Measurements from ENCODE around the gene STK17A.
"Not testable (repeated sequence)": the region's sequence is repeated elsewhere in the genome, so short reads cannot be mapped to it uniquely, and the experiment has no call there.

Gene STK17A

GRCh38 chr7:43602256-43602655 is 19.3 kb downstream of the STK17A start:
- DNase-seq = no peak

GRCh38 chr7:43604251-43604650 is 21.3 kb downstream of the STK17A start:
- DNase-seq = no peak

- DNase-seq = no peak
These were observed 26.2 kb downstream of the STK17A start for GRCh38 chr7:43609097-43609496.

- DNase-seq = no peak
These were observed 29.2 kb downstream of the STK17A start for GRCh38 chr7:43612128-43612527.

GRCh38 chr7:43612599-43613589 is 30.0 kb downstream of the STK17A start:
- no peak for DNase-seq

- no peak for DNase-seq
These were observed 32.7 kb downstream of the STK17A start for GRCh38 chr7:43615558-43616145.

- no peak for DNase-seq
These were observed 34.1 kb downstream of the STK17A start for GRCh38 chr7:43616977-43617376.

- no peak for DNase-seq
These were observed 35.2 kb downstream of the STK17A start for GRCh38 chr7:43618073-43618472.

GRCh38 chr7:43619213-43620012 is 36.5 kb downstream of the STK17A start:
- no peak for DNase-seq

GRCh38 chr7:43621729-43622448 is 39.0 kb downstream of the STK17A start:
- no peak for DNase-seq

GRCh38 chr7:43624156-43624555 is 41.2 kb downstream of the STK17A start:
- no peak for DNase-seq

GRCh38 chr7:43625453-43625852 is 42.5 kb downstream of the STK17A start:
- peak; percentile 17 for DNase-seq

- DNase-seq = no peak
These were observed 43.1 kb downstream of the STK17A start for GRCh38 chr7:43625980-43626379.

GRCh38 chr7:43626695-43627094 is 43.8 kb downstream of the STK17A start:
- DNase-seq = no peak

- not testable (repeated sequence) for DNase-seq
These were observed 44.9 kb downstream of the STK17A start for GRCh38 chr7:43627798-43628197.

- DNase-seq = no peak
These were observed 45.5 kb downstream of the STK17A start for GRCh38 chr7:43628431-43628830.

GRCh38 chr7:43629857-43630256 is 46.9 kb downstream of the STK17A start:
- no peak for DNase-seq

- no peak for DNase-seq
These were observed 47.6 kb downstream of the STK17A start for GRCh38 chr7:43630482-43630881.

- DNase-seq = no peak
These were observed 48.7 kb downstream of the STK17A start for GRCh38 chr7:43631559-43631958.

GRCh38 chr7:43632746-43633145 is 49.8 kb downstream of the STK17A start:
- no peak for DNase-seq

- no peak for DNase-seq
These were observed 51.5 kb downstream of the STK17A start for GRCh38 chr7:43634384-43634783.

- DNase-seq = no peak
These were observed 53.2 kb downstream of the STK17A start for GRCh38 chr7:43636093-43636492.
